SK-N-DZ (cell line): ENCODE data around the gene CHI3L2.

Source experiments
- small RNA-seq, 2 experiments: library from RNA; depleted of rRNA; stranded (forward); fragments of <200 nt; gene quantifications; one replicate each; pipeline ENCODE3, GENCODE V24; 2014

CHI3L2 gene

Small RNA genes within 50 kb of the gene (small RNA-seq; reads per million reads assigned to genes)
- 0 reads per million in 2 experiments for gene AL355816.1
